Measurements from ENCODE around the gene FANCC. TPM values are rescaled to one million over a fixed set of nuclear protein-coding genes. Genes with fewer than 3 reads are reported as not detected.
A peak's percentile ranks its signal among the peaks of the same experiment; 100 is the strongest.

The FANCC gene
- total and polyA plus RNA-seq, 2 of the 13 experiments (the other 11 are each of a cell fraction or from before 2014, with no cell fraction given) = 7.4 to 8.6 TPM

DNA sequence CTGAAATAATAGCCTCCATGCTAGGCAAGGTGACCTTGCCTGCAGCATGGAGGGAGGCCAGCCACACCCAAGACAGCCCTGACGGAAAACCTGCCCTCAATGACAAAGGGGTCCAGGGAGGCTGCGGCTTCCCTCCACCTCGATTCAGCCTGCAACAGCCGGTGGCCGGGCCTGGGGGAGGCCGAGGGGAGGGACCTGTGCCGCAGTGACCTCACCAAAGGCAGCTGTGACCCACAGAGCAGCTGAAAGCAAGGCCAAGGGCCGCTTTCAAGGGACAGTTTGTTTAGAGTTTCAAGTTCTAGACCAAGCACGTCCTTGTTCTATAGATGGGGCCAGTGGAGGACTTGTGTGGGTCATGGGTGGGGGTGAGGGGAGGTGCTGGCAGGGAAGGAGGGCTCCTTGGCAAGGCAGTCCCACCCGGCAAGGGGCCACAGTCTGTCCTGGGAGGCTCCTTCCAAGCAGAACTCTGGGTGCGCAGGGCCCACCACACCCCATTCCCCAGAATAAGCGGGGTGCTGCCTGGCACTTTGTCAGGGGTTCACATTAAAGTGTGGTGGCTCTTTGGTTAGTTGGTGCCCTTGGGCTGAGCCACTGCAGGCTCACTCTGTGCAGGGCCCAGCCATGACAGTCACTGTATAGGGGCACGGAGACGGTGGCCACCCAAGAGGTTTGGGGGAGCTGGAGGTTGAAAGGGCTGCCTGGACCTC is 226.5 kb downstream of the FANCC start:
- DNase-seq (ENCODE audit: low spot score) = no peak
- H4K20me1 ChIP-seq (ENCODE audit: insufficient read depth, low read length) = peaks cover 3% of the 10 kb centered on the region; the same call in 1 of the 2 replicates
- H3K9ac ChIP-seq (ENCODE audit: insufficient read depth, low read depth, low read length) = no peak overlapping the region

More for the DNA sequence above, 226.5 kb downstream of the FANCC start:
- Histone ChIP-seq H3K79me2 (ENCODE audit: insufficient read depth, low read length) (no peaks in the 10 kb centered on the region), H3K36me3 (replicated peaks in 1 of 2; ENCODE audit: control insufficient read depth in 1 of 2, insufficient read depth in 2 of 2, low read length in 2 of 2) (peaks cover 13 to 23% of the 10 kb centered on the region in 2 experiments; a peak in 4 of 5 replicates), H3K27ac (ENCODE audit: extremely low read length, insufficient read depth, low read length) (no peak overlapping the region), H3K4me3 (replicated peaks in 1 of 3; ENCODE audit: insufficient read depth in 1 of 3, low read depth in 2 of 3, low read length in 3 of 3) (no peak overlapping the region), H3K4me1 (ENCODE audit: insufficient read depth, low read length) (peaks cover 18% of the 10 kb centered on the region), H3K4me2 (ENCODE audit: low read depth, low read length) (no peak overlapping the region), H2AFZ (ENCODE audit: low read length) (no peak overlapping the region), H3K9me3 (ENCODE audit: low read length) (no peaks in the 10 kb centered on the region), H3K27me3 (ENCODE audit: control insufficient read depth in 1 of 2, insufficient read depth in 2 of 2, low read length in 2 of 2) (no peaks in the 10 kb centered on the region; a peak in 1 of 5 replicates)
- POLR2A ChIA-PET = no interaction called here
- in situ Hi-C loops (cut with HindIII; ENCODE audit: extremely low pct_ligation_motif_present, low pct_unique_long_range_greater_than_20kb) = no loop called here
- FAIRE-seq (no peak), ATAC-seq (peak; percentile 21)
- CTCF ChIA-PET (ENCODE audit: low intra/inter-chr PET ratio, low total read pairs) = no interaction called here
- BruUV-seq (replicated peaks) = no TSS peak
- intact Hi-C loops (cut with micrococcal nuclease; ENCODE audit: unreplicated experiment) = no loop called here
- WGBS (ENCODE audit: low lambda C conversion rate) = 94% methylated on average over 10 of the region's 14 CpGs
- TF ChIP-seq REPIN1 (CRISPR knock-in tag; IDR thresholded peaks at IDR 0.05; ENCODE audit: borderline replicate concordance, low read depth) (0 out of 2 replicates have a peak, but pooled peaks have one; percentile 16), POLR2G (IDR thresholded peaks at IDR 0.05; ENCODE audit: low read depth, low read length) (peak; percentile 22), KDM2A (CRISPR knock-in tag; IDR thresholded peaks at IDR 0.05; ENCODE audit: borderline replicate concordance, low read depth) (peak; percentile 20; the same call in 1 of the 2 replicates), RBM22 (optimal IDR thresholded peaks at IDR 0.05; ENCODE audit: low read length) (peak; percentile 82), HIC2 (CRISPR knock-in tag; IDR thresholded peaks at IDR 0.05; ENCODE audit: low read depth) (no peak), AGO2 (optimal IDR thresholded peaks at IDR 0.05; ENCODE audit: low read depth, low read length) (peak; percentile 91)
